Panc1 (cell line): ENCODE results near the gene PREPL.

ENCODE experiments used
- CTCF ChIP-seq: fragments of 450-650 bp; IDR thresholded peaks from 2 replicates; pipeline ENCODE4 v1.5.1; 2017; ENCODE audit warnings: mild to moderate bottlenecking
- POLR2AphosphoS5 ChIP-seq: IDR thresholded peaks from 2 replicates; pipeline ENCODE4 v1.6.1; 2012; ENCODE audit warnings: mild to moderate bottlenecking, low read depth, low read length, moderate library complexity
- TCF7L2 ChIP-seq: IDR thresholded peaks from 2 replicates; pipeline ENCODE4 v1.6.1; 2011; ENCODE audit warnings: mild to moderate bottlenecking, low read depth, low read length, inconsistent platforms
- TF ChIP-seq, protein P1 (sequence below), 2 experiments: IDR thresholded peaks; 2 replicates each; pipeline ENCODE4 v1.6.1; 2011 to 2012; ENCODE audit warnings: low read depth in 2 of 2, control low read depth in 1 of 2, low read length in 1 of 2, mild to moderate bottlenecking in 1 of 2, moderate library complexity in 1 of 2; ENCODE audit not compliant: insufficient read depth in 1 of 2

GRCh38 chr2:44377486-44377885 is 16.2 kb upstream of the PREPL start:
- TF ChIP-seq CTCF (no peak), TCF7L2 (no peak), POLR2AphosphoS5 (no peak)
- TF ChIP-seq, protein P1, sequence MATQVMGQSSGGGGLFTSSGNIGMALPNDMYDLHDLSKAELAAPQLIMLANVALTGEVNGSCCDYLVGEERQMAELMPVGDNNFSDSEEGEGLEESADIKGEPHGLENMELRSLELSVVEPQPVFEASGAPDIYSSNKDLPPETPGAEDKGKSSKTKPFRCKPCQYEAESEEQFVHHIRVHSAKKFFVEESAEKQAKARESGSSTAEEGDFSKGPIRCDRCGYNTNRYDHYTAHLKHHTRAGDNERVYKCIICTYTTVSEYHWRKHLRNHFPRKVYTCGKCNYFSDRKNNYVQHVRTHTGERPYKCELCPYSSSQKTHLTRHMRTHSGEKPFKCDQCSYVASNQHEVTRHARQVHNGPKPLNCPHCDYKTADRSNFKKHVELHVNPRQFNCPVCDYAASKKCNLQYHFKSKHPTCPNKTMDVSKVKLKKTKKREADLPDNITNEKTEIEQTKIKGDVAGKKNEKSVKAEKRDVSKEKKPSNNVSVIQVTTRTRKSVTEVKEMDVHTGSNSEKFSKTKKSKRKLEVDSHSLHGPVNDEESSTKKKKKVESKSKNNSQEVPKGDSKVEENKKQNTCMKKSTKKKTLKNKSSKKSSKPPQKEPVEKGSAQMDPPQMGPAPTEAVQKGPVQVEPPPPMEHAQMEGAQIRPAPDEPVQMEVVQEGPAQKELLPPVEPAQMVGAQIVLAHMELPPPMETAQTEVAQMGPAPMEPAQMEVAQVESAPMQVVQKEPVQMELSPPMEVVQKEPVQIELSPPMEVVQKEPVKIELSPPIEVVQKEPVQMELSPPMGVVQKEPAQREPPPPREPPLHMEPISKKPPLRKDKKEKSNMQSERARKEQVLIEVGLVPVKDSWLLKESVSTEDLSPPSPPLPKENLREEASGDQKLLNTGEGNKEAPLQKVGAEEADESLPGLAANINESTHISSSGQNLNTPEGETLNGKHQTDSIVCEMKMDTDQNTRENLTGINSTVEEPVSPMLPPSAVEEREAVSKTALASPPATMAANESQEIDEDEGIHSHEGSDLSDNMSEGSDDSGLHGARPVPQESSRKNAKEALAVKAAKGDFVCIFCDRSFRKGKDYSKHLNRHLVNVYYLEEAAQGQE (IDR thresholded peaks at IDR 0.05; ENCODE audit: insufficient read depth in 1 of 2, low read depth in 2 of 2, low read length in 1 of 2), result no peak
